ENCODE measurements around the gene MARVELD1. TPM values are rescaled to one million over a fixed set of nuclear protein-coding genes. Genes with fewer than 3 reads are reported as not detected.

MARVELD1 gene
- total and polyA plus RNA-seq, 3 donors from 2014 or later: 8.7 to 21.9 (median 13.6) TPM

- TF ChIP-seq CTCF (IDR thresholded peaks at IDR 0.05) (no peak), POLR2A (IDR thresholded peaks at IDR 0.05) (no peak)
- no peak for DNase-seq
- Histone ChIP-seq H3K27me3 (no peaks in the 10 kb centered on the region), H3K27ac (peak overlapping the region; percentile 97 to 98), H3K36me3 (ENCODE audit: low read depth, missing control alignments) (no peaks in the 10 kb centered on the region), H3K4me1 (peaks cover 33% of the 10 kb centered on the region), H3K4me3 (peak overlapping the region in 1 of 2 donors; percentile 75), H3K9me3 (no peaks in the 10 kb centered on the region)
- WGBS, 2 donors: 28 to 31% methylated on average over 7 to 8 of the region's 8 CpGs
- intact Hi-C loops (cut with DNase I; ENCODE audit: low total_unique reads): no loop called here
Measured at GRCh38 chr10:97715259-97715874, 1.8 kb downstream of the MARVELD1 start.

- Histone ChIP-seq H3K9me3 (no peaks in the 10 kb centered on the region), H3K27me3 (no peaks in the 10 kb centered on the region), H3K27ac (no peak overlapping the region), H3K4me1 (peaks cover 30% of the 10 kb centered on the region), H3K4me3 (no peak overlapping the region), H3K36me3 (ENCODE audit: low read depth, missing control alignments) (no peaks in the 10 kb centered on the region)
- DNase-seq: no peak
- 89 to 92% methylated on average over 7 of the region's 7 CpGs for WGBS, 2 donors
- intact Hi-C loops (cut with DNase I; ENCODE audit: low total_unique reads): no loop called here
- no peak for TF ChIP-seq CTCF (IDR thresholded peaks at IDR 0.05)
- no peak for TF ChIP-seq POLR2A (IDR thresholded peaks at IDR 0.05)
Measured at GRCh38 chr10:97717627-97718026, 4.1 kb downstream of the MARVELD1 start.

GRCh38 chr10:97718178-97718577 is 4.6 kb downstream of the MARVELD1 start:
- Histone ChIP-seq H3K27ac (peak overlapping the region in 1 of 2 donors; percentile 39), H3K9me3 (no peaks in the 10 kb centered on the region), H3K36me3 (ENCODE audit: low read depth, missing control alignments) (no peaks in the 10 kb centered on the region), H3K4me1 (peaks cover 25% of the 10 kb centered on the region), H3K27me3 (no peaks in the 10 kb centered on the region), H3K4me3 (no peak overlapping the region)
- TF ChIP-seq CTCF (IDR thresholded peaks at IDR 0.05) (no peak), POLR2A (IDR thresholded peaks at IDR 0.05) (no peak)
- intact Hi-C loops (cut with DNase I; ENCODE audit: low total_unique reads): no loop called here
- no peak for DNase-seq
- 53 to 67% methylated on average over 3 to 6 of the region's 6 CpGs for WGBS, 2 donors

- intact Hi-C loops (cut with DNase I; ENCODE audit: low total_unique reads): no loop called here
- 51 to 55% methylated on average over 7 to 8 of the region's 8 CpGs for WGBS, 2 donors
- no peaks in the 10 kb centered on the region for H3K9me3 ChIP-seq
- H3K36me3 ChIP-seq (ENCODE audit: low read depth, missing control alignments): no peaks in the 10 kb centered on the region
- TF ChIP-seq POLR2A (IDR thresholded peaks at IDR 0.05) (no peak), CTCF (IDR thresholded peaks at IDR 0.05) (no peak)
- H3K27me3 ChIP-seq: no peaks in the 10 kb centered on the region
- H3K4me1 ChIP-seq: peaks cover 23% of the 10 kb centered on the region
- H3K4me3 ChIP-seq: no peak overlapping the region
- DNase-seq: no peak
- peak overlapping the region in 1 of 2 donors; percentile 39 for H3K27ac ChIP-seq
Measured at GRCh38 chr10:97718659-97719142, 5.2 kb downstream of the MARVELD1 start.

- no peaks in the 10 kb centered on the region for H3K27me3 ChIP-seq
- H3K4me3 ChIP-seq: no peak overlapping the region
- H3K27ac ChIP-seq: peak overlapping the region in 1 of 2 donors; percentile 19
- TF ChIP-seq POLR2A (IDR thresholded peaks at IDR 0.05) (no peak), CTCF (IDR thresholded peaks at IDR 0.05) (no peak)
- H3K36me3 ChIP-seq (ENCODE audit: low read depth, missing control alignments): no peaks in the 10 kb centered on the region
- peaks cover 23% of the 10 kb centered on the region for H3K4me1 ChIP-seq
- WGBS, 2 donors: 88 to 89% methylated on average over 2 of the region's 2 CpGs
- intact Hi-C loops (cut with DNase I; ENCODE audit: low total_unique reads): no loop called here
- DNase-seq: no peak
- no peaks in the 10 kb centered on the region for H3K9me3 ChIP-seq
Measured at GRCh38 chr10:97719602-97720001, 6.1 kb downstream of the MARVELD1 start.

Data from testis (tissue), 3 donors.